Measurements from ENCODE around the gene DPH5. TPM values are rescaled to one million over a fixed set of nuclear protein-coding genes. Genes with fewer than 3 reads are reported as not detected.

The DPH5 gene
- total and polyA plus RNA-seq, 10 of the 15 experiments (the other 5 are each of a cell fraction or from before 2014, with no cell fraction given) = 44.1 to 95.7 (median 66.4) TPM

GRCh38 chr1:101044749-101045148 is 19.2 kb upstream of the DPH5 start:
- ATAC-seq (no peak), DNase-seq (ENCODE audit: low read depth, low spot score) (no peak), FAIRE-seq (no peak)
- Histone ChIP-seq H3K27ac (ENCODE audit: control insufficient read depth, insufficient read depth) (no peak overlapping the region), H3K27me3 (replicated peaks in 1 of 2; ENCODE audit: control insufficient read depth in 2 of 2, insufficient read depth in 2 of 2, low read length in 1 of 2) (no peaks in the 10 kb centered on the region), H3K9ac (ENCODE audit: control insufficient read depth, insufficient read depth, low read length) (no peak overlapping the region), H3K9me3 (replicated peaks; ENCODE audit: control insufficient read depth, insufficient read depth, low read length) (peaks cover 13% of the 10 kb centered on the region), H3K36me3 (ENCODE audit: control insufficient read depth in 2 of 2, insufficient read depth in 2 of 2, low read length in 1 of 2) (peaks cover 0 to 6% of the 10 kb centered on the region in 2 experiments; a peak in 3 of 4 replicates), H3K4me1 (ENCODE audit: control insufficient read depth, insufficient read depth, low read length) (no peaks in the 10 kb centered on the region), H4K20me1 (ENCODE audit: control insufficient read depth, insufficient read depth) (no peaks in the 10 kb centered on the region), H3K79me2 (ENCODE audit: control insufficient read depth, insufficient read depth, low read length) (no peaks in the 10 kb centered on the region), H3K4me3 (no peak overlapping the region), H3K4me2 (ENCODE audit: control insufficient read depth, insufficient read depth) (no peak overlapping the region), H2AFZ (ENCODE audit: control insufficient read depth, low read depth, low read length) (no peak overlapping the region)
- POLR2A ChIA-PET = no interaction called here
- in situ Hi-C loops (cut with MboI) = no loop called here
- CTCF ChIA-PET = no interaction called here
- no TSS peak for BruUV-seq (replicated peaks)
- SMC1A ChIA-PET (ENCODE audit: uncharacterized antibody, unreplicated experiment) = interaction anchor here (0.7 to 2.0 kb wide), 5 partner anchors 9 to 245 kb away, joined by 3 to 7 read pairs (median 4); no protein-coding TSS in a partner anchor
- RAD21 ChIA-PET (ENCODE audit: unreplicated experiment) = no interaction called here
- intact Hi-C loops (cut with micrococcal nuclease; ENCODE audit: unreplicated experiment) = no loop called here
- TF ChIP-seq USF2 (IDR thresholded peaks at IDR 0.05; ENCODE audit: borderline replicate concordance, low read depth, low read length) = no peak
- no peak for TF ChIP-seq ZSCAN29 (IDR thresholded peaks at IDR 0.05)
- no peak for TF ChIP-seq BRCA1 (IDR thresholded peaks at IDR 0.05; ENCODE audit: low read depth, low read length)
- no peak for TF ChIP-seq SMARCA5 (IDR thresholded peaks at IDR 0.05)
- TF ChIP-seq ZBED1 (IDR thresholded peaks at IDR 0.05; ENCODE audit: borderline replicate concordance) = no peak
- TF ChIP-seq ZZZ3 (IDR thresholded peaks at IDR 0.05; ENCODE audit: control insufficient read depth, insufficient read length, low read depth) = no peak
- no peak for TF ChIP-seq POU2F2 (IDR thresholded peaks at IDR 0.05; ENCODE audit: borderline replicate concordance, low read depth, low read length)

GRCh38 chr1:101044259-101044658 is 18.7 kb upstream of the DPH5 start:
- no peaks in the 10 kb centered on the region for H3K79me2 ChIP-seq (ENCODE audit: control insufficient read depth, insufficient read depth, low read length)
- H4K20me1 ChIP-seq (ENCODE audit: control insufficient read depth, insufficient read depth) = no peaks in the 10 kb centered on the region
- RAD21 ChIA-PET (ENCODE audit: unreplicated experiment) = no interaction called here
- in situ Hi-C loops (cut with MboI) = no loop called here
- H3K4me2 ChIP-seq (ENCODE audit: control insufficient read depth, insufficient read depth) = no peak overlapping the region
- SMC1A ChIA-PET (ENCODE audit: uncharacterized antibody, unreplicated experiment) = interaction anchor here (0.7 to 2.0 kb wide), 5 partner anchors 9 to 245 kb away, joined by 3 to 7 read pairs (median 4); no protein-coding TSS in a partner anchor
- no peak for ATAC-seq
- no peaks in the 10 kb centered on the region for H3K4me1 ChIP-seq (ENCODE audit: control insufficient read depth, insufficient read depth, low read length)
- FAIRE-seq = no peak
- CTCF ChIA-PET = no interaction called here
- no peak overlapping the region for H3K4me3 ChIP-seq
- H3K9ac ChIP-seq (ENCODE audit: control insufficient read depth, insufficient read depth, low read length) = no peak overlapping the region
- H3K36me3 ChIP-seq (ENCODE audit: control insufficient read depth in 2 of 2, insufficient read depth in 2 of 2, low read length in 1 of 2) = peaks cover 0 to 11% of the 10 kb centered on the region in 2 experiments
- no TSS peak for BruUV-seq (replicated peaks)
- no peak for DNase-seq (ENCODE audit: low read depth, low spot score)
- no peaks in the 10 kb centered on the region for H3K27me3 ChIP-seq (replicated peaks in 1 of 2; ENCODE audit: control insufficient read depth in 2 of 2, insufficient read depth in 2 of 2, low read length in 1 of 2)
- peaks cover 16% of the 10 kb centered on the region for H3K9me3 ChIP-seq (replicated peaks; ENCODE audit: control insufficient read depth, insufficient read depth, low read length)
- H2AFZ ChIP-seq (ENCODE audit: control insufficient read depth, low read depth, low read length) = no peak overlapping the region
- POLR2A ChIA-PET = no interaction called here
- intact Hi-C loops (cut with micrococcal nuclease; ENCODE audit: unreplicated experiment) = no loop called here
- H3K27ac ChIP-seq (ENCODE audit: control insufficient read depth, insufficient read depth) = no peak overlapping the region
- TF ChIP-seq NR2C2 (IDR thresholded peaks at IDR 0.05; ENCODE audit: borderline replicate concordance, control insufficient read depth, insufficient read length, low read depth) (no peak), IRF4 (IDR thresholded peaks at IDR 0.05; ENCODE audit: low read depth, low read length) (no peak), TARDBP (IDR thresholded peaks at IDR 0.05; ENCODE audit: borderline replicate concordance) (no peak), ATF3 (IDR thresholded peaks at IDR 0.05; ENCODE audit: borderline replicate concordance, extremely low read depth, low read depth, low read length) (no peak), ZNF24 (IDR thresholded peaks at IDR 0.05) (no peak), EZH2 (IDR thresholded peaks at IDR 0.05; ENCODE audit: borderline replicate concordance, control insufficient read depth, low read depth, low read length) (no peak), ZNF274 (IDR thresholded peaks at IDR 0.05; ENCODE audit: insufficient read depth, insufficient read length) (no peak), SREBF2 (IDR thresholded peaks at IDR 0.05; ENCODE audit: low read length) (no peak), RFX5 (IDR thresholded peaks at IDR 0.05; ENCODE audit: low read depth, low read length) (no peak), BRCA1 (IDR thresholded peaks at IDR 0.05; ENCODE audit: low read depth, low read length) (no peak)

All from GM12878 (cell line).